Activated CD8-positive, alpha-beta memory T cell treated with anti-CD3 and anti-CD28 coated beads, Interleukin-2, amount 50 U/mL, for 4 hours (primary cell): Measurements from ENCODE around the gene TPX2.
"Not testable (repeated sequence)": the region's sequence is repeated elsewhere in the genome, so short reads cannot be mapped to it uniquely, and the experiment has no call there.

ENCODE experiments used
- DNase-seq: peaks from one replicate; pipeline ENCODE4 v3.0.0-alpha.2; 2020

TPX2 gene

GRCh38 chr20:31721408-31722256 is 17.5 kb upstream of the TPX2 start:
- DNase-seq = peak; percentile 24

GRCh38 chr20:31722257-31723068 is 16.6 kb upstream of the TPX2 start, which contains the start of gene BCL2L1:
BCL2L1 (minus strand) TSS chr20:31722868; CDS start chr20:31722218, 650 bp downstream.
- DNase-seq = peak; percentile 70

GRCh38 chr20:31723069-31723318 is 16.1 kb upstream of the TPX2 start:
- DNase-seq = no peak

- DNase-seq = peak; percentile 99
Observed at GRCh38 chr20:31723319-31724078, 15.6 kb upstream of the TPX2 start.

- no peak for DNase-seq
Observed at GRCh38 chr20:31731321-31731717, 7.8 kb upstream of the TPX2 start.

GRCh38 chr20:31739550-31739977 is 474 bp downstream of the TPX2 start:
- DNase-seq = no peak

- DNase-seq = no peak
Observed at GRCh38 chr20:31740208-31740607, 1.1 kb downstream of the TPX2 start.

- no peak for DNase-seq
Observed at GRCh38 chr20:31740656-31741323, 1.7 kb downstream of the TPX2 start.

- no peak for DNase-seq
Observed at GRCh38 chr20:31746068-31746878, 7.2 kb downstream of the TPX2 start.

- DNase-seq = not testable (repeated sequence)
Observed at GRCh38 chr20:31747028-31747427, 7.9 kb downstream of the TPX2 start.

- DNase-seq = no peak
Observed at GRCh38 chr20:31747640-31748039, 8.6 kb downstream of the TPX2 start.

- DNase-seq = no peak
Observed at GRCh38 chr20:31749223-31749622, 10.1 kb downstream of the TPX2 start.

GRCh38 chr20:31751126-31751525 is 12.0 kb downstream of the TPX2 start:
- no peak for DNase-seq

- no peak for DNase-seq
Observed at GRCh38 chr20:31757254-31757653, 18.2 kb downstream of the TPX2 start.

- no peak for DNase-seq
Observed at GRCh38 chr20:31758521-31758920, 19.4 kb downstream of the TPX2 start.

- no peak for DNase-seq
Observed at GRCh38 chr20:31758991-31759390, 19.9 kb downstream of the TPX2 start.

GRCh38 chr20:31759836-31760518 is 20.9 kb downstream of the TPX2 start:
- DNase-seq = no peak

GRCh38 chr20:31760519-31761240 is 21.6 kb downstream of the TPX2 start:
- DNase-seq = no peak

GRCh38 chr20:31764641-31765305 is 25.7 kb downstream of the TPX2 start:
- DNase-seq = no peak

- no peak for DNase-seq
Observed at GRCh38 chr20:31767805-31768204, 28.7 kb downstream of the TPX2 start.
